DMS 273 treated with DMSO at 0.1 percent for 48 hours (cell line): ENCODE measurements around the gene FOXP2.
"Not testable (repeated sequence)": the region's sequence is repeated elsewhere in the genome, so short reads cannot be mapped to it uniquely, and the experiment has no call there.

Source experiments
- DNase-seq: peaks from one replicate; lab custom pipeline; 2025; lab: John Stamatoyannopoulos, UW

The FOXP2 gene

GRCh38 chr7:114502454-114503254 is 88.0 kb downstream of the FOXP2 start:
- DNase-seq = no peak

GRCh38 chr7:114504586-114504985 is 90.0 kb downstream of the FOXP2 start:
- DNase-seq = no peak

GRCh38 chr7:114507381-114507780 is 92.8 kb downstream of the FOXP2 start:
- DNase-seq = no peak

DNA sequence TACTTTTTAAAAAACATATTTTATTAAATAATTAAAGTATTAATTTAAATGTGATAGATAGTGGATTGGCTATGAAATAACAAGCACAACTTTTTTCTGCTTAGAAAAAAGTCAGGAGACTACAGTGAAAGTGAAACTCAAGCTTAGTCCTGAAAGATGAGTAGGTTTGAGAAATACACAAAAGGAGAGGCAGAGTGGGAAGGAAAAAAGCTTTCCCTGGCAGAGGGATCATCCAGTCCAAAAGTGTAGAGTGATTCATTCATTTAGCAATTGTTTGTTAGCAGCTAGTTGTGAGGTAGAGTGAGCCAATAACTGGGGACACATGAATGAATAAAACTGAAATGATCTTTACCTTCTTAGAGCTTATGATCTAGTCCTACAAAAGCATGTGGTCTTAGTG is 93.5 kb downstream of the FOXP2 start:
- DNase-seq = no peak

DNA sequence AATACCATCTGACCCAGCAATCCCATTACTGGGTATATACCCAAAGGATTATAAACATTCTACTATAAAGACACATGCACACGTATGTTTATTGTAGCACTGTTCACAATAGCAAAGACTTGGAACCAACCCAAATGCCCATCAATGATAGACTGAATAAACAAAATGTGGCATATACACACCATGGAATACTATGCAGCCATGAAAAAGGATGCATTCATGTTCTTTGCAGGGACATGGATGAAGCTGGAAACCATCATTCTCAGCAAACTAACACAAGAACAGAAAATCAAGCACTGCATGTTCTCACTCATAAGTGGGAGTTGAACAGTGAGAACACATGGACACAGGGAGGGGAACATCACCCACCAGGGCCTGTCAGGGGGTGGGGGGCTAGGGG is 96.2 kb downstream of the FOXP2 start:
- not testable (repeated sequence) for DNase-seq

DNA sequence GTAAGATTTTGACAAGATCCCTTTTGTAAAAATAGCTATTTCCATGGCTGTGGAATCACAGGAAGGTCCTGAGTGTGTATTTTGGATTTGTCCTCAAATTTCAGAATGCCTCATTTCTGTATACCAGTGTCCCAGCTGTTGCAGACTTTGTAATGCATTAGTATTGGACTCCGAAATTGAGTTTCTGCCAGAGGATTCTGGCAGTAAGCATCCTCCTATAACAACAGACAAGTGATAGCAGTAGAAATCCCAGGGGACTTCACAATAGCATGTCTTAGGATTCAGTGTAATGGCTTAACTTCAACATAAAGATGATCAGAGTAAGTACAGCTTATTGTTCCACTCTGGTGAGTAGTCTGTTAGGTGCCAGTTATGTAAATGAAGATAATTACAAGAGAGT is 104.6 kb downstream of the FOXP2 start:
- no peak for DNase-seq

DNA sequence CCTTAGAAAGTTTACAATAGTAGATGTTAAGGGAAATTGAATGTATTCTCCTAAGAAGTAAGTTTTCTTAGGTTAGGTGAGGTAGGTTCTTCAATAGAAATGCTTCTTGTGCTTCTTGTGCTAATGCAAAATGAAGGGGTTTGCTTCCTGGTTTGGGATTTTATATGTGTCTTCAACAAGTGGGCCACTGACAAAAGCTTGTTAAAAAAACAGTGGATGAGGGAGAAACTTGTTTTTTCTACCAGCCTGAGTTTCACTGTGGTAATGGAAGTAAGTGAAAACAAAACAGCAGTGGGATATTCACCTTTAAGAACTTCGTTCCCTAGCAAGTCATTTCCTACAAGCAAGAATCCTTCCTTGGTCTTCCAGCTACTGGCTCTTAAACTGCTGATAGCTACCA is 107.5 kb downstream of the FOXP2 start:
- no peak for DNase-seq

- DNase-seq = no peak
Measured at GRCh38 chr7:114527589-114527988, 113.0 kb downstream of the FOXP2 start.

DNA sequence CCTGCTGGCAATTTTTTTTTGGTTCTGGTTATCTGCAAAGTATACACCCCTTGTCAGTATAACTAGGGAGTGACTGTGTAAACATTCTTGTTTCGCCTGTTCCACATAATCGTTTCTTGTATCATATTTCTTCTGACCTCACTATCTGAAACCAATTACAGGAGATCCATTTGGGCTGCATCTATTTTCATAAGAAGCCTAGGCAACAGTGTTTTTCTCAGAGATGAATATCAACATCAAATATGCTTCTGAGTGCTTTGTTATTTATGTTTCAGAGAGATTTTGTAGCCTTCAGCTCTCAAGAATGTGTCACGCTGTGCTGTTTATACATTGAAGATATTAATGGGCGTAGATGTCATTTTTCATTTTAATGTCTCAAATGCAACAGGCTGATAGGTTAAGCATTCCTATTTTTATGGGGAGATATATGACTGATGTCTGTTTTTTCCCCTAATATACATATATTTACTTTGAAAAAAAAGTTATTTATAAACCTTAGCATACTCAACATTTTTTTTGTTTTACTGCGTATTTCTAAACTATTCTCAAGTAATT is 115.5 kb downstream of the FOXP2 start:
- DNase-seq = peak; percentile 35

GRCh38 chr7:114531326-114531725 is 116.7 kb downstream of the FOXP2 start:
- no peak for DNase-seq

DNA sequence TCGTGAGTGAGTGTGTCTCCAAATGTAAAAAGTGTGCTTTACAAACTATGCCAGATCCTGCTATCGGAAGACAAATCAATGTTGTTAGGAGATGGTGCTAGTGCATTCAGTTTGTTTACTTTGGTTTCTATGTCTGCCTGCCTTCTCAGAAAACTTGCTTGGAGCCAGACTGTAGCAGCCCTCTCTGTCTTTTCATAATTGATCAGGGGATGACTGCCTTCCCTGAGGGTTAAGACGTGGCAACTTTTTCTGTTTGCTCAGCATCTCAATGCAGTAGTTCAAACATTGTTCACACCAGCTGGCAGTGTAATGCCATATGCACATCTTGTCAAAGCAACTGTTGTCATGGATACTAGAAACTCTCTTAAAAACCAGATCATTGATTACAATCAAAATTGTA is 118.5 kb downstream of the FOXP2 start:
- peak; percentile 70 for DNase-seq

- no peak for DNase-seq
Measured at GRCh38 chr7:114534953-114535352, 120.3 kb downstream of the FOXP2 start.

DNA sequence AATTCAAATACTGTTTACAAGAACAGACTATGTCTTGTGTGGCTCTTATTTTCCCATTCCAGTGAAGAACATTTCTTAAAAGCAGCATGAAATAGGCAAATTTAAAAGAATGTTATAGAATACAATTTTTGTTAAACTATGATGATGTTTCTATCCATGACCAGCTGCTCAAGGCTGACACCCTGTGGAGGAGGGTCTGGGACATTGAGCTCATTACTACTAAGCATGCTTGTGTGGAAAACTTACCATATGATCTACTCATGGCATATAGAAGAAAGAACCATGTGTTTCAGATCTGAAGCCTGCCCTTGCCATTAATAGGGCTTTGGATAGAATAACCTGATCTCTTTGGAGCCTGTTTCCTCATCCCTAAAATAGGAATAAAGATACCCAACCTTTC is 125.0 kb downstream of the FOXP2 start:
- peak; percentile 24 for DNase-seq

GRCh38 chr7:114540291-114540690 is 125.7 kb downstream of the FOXP2 start:
- no peak for DNase-seq

DNA sequence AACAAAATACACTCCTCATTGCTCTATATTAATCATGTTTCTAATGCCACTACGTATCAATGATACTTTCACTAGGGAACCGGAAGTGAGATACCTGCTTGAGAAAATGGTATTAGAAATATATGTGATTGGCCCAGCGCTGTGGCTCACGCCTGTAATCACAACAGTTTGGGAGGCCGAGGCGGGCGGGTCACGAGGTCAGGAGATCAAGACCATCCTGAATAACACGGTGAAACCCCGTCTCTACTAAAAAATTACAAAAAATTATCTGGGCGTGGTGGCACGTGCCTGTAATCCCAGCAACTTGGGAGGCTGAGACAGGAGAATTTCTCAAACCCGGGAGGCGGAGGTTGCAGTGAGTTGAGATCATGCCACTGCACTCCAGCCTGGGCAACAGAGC is 132.7 kb downstream of the FOXP2 start:
- not testable (repeated sequence) for DNase-seq

- DNase-seq = no peak
Measured at GRCh38 chr7:114548081-114548980, 133.7 kb downstream of the FOXP2 start.

GRCh38 chr7:114554781-114555537 is 140.3 kb downstream of the FOXP2 start:
- DNase-seq = no peak

DNA sequence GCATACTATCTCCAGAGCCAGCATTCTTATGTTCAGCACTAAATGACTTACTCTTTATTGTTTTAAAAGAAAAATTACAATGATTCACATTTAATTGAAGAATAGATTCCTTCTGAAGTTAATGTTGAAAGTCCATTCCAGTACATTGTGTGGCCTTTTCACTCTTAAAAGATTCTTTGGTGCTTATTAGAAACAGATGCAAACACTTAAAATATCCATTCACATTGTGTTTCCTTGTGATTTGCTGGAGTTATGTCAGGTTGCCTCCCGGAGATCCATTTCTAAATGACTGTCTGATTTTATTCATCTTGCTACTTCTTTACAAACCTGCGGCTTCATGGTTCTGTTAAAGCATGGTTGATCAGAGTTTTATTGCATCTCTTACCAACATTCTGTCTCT is 152.8 kb downstream of the FOXP2 start:
- DNase-seq = no peak

GRCh38 chr7:114569220-114569619 is 154.6 kb downstream of the FOXP2 start:
- no peak for DNase-seq

DNA sequence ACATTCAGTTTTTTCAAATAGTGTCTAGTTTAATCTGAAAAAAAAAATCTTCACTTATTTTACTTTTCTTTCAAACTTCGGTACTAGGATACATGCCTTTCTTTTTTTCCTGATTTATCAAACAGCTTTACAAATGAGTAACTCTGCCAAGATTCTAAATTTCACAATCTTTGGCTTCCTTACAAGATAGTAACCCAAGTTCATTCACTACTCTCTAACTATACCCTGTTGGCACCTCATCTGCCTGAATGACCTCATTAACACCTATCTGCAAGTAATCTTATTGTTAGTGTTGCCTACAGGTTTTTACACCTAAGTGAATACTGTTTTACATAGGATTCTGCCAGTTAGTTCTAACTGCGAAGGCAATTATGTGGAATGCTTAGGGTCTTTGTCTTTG is 159.8 kb downstream of the FOXP2 start:
- no peak for DNase-seq

- DNase-seq = no peak
Measured at GRCh38 chr7:114575098-114575497, 160.5 kb downstream of the FOXP2 start.

- not testable (repeated sequence) for DNase-seq
Measured at GRCh38 chr7:114580963-114581362, 166.3 kb downstream of the FOXP2 start.
